ENCODE results near the gene GSDMA.

GRCh38 chr17:39999067-39999466 lies 36.3 kb downstream of the GSDMA start:
- TF ChIP-seq, protein P1, sequence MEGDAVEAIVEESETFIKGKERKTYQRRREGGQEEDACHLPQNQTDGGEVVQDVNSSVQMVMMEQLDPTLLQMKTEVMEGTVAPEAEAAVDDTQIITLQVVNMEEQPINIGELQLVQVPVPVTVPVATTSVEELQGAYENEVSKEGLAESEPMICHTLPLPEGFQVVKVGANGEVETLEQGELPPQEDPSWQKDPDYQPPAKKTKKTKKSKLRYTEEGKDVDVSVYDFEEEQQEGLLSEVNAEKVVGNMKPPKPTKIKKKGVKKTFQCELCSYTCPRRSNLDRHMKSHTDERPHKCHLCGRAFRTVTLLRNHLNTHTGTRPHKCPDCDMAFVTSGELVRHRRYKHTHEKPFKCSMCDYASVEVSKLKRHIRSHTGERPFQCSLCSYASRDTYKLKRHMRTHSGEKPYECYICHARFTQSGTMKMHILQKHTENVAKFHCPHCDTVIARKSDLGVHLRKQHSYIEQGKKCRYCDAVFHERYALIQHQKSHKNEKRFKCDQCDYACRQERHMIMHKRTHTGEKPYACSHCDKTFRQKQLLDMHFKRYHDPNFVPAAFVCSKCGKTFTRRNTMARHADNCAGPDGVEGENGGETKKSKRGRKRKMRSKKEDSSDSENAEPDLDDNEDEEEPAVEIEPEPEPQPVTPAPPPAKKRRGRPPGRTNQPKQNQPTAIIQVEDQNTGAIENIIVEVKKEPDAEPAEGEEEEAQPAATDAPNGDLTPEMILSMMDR (IDR thresholded peaks at IDR 0.05; ENCODE audit: low read depth, low read length), result no peak
- TF ChIP-seq EZH2phosphoT487 (IDR thresholded peaks at IDR 0.05; ENCODE audit: low read depth), result no peak
